Esophagus muscularis mucosa (tissue), 3 donors: ENCODE measurements around the gene CCNK.

Source experiments
- POLR2A ChIP-seq: fragments of 450-650 bp; IDR thresholded peaks from one replicate; pipeline ENCODE4 v1.6.1; 2017; ENCODE audit warnings: antibody characterized with exemption, moderate library complexity, mild to moderate bottlenecking, low read depth
- TF ChIP-seq, protein P1 (sequence below), 3 experiments: fragments of 200-600 bp in 2 of 3; fragments of 450-650 bp in 1 of 3; sonication (generic) in 2 of 3; IDR thresholded peaks; one replicate each; pipeline ENCODE4 v1.5.1; 2017 to 2019; ENCODE audit warnings: antibody characterized with exemption in 3 of 3, mild to moderate bottlenecking in 2 of 3, moderate library complexity in 1 of 3

DNA sequence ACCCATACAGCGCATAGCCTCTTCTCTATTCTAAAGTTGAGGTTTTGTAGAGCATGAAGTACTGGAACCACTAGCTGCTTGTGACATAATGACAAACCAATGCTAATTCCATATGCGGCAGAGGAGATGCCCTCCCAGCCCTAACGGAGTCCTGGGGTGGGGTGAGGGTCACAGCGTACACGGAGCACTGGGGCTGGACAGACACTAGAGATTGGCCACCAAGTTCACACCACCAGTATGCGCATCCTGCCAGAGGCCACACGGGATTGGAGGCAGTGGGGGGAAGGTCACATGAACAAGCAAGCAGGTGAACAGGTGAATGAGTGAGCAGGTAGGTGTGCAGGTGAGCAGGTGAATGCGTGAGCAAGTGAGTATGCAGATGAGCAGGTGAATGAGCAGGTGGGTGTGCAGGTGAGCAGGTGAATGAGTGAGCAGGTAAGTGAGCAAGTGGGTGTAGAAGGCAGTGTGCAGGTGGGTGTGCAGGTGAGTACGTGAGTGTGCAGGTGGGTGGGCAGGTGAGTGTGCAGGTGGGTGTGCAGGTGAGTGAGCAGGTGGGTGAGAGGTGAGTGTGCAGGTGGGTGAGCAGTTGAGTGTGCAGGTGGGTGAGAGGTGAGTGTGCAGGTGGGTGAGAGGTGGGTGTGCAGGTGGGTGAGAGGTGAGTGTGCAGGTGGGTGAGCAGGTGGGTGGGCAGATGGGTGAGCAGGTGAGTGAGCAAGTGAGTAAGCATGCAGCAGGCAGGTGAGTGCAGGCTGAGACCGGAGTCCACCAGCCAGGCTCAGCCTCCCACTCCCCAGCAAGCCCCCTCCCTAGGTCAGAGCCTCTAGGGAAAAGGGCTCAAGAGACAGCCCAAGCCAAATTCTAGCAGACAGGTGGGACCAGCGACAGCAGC is 70.1 kb downstream of the CCNK start:
- TF ChIP-seq, protein P1, sequence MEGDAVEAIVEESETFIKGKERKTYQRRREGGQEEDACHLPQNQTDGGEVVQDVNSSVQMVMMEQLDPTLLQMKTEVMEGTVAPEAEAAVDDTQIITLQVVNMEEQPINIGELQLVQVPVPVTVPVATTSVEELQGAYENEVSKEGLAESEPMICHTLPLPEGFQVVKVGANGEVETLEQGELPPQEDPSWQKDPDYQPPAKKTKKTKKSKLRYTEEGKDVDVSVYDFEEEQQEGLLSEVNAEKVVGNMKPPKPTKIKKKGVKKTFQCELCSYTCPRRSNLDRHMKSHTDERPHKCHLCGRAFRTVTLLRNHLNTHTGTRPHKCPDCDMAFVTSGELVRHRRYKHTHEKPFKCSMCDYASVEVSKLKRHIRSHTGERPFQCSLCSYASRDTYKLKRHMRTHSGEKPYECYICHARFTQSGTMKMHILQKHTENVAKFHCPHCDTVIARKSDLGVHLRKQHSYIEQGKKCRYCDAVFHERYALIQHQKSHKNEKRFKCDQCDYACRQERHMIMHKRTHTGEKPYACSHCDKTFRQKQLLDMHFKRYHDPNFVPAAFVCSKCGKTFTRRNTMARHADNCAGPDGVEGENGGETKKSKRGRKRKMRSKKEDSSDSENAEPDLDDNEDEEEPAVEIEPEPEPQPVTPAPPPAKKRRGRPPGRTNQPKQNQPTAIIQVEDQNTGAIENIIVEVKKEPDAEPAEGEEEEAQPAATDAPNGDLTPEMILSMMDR (IDR thresholded peaks at IDR 0.05): no peak
- no peak for TF ChIP-seq POLR2A
